OCI-LY7 (cell line): ENCODE data around the gene TTC9B. TPM values are rescaled to one million over a fixed set of nuclear protein-coding genes. Genes with fewer than 3 reads are reported as not detected.

Experiments
- BruUV-seq: library from RNA; stranded (reverse); fragments of 400-500 nt; replicated peaks from 2 replicates; lab custom pipeline; 2021; lab: Mats Ljungman, UMichigan
- CTCF ChIA-PET: fragments of 300-600 bp; sonication (Branson Sonifier 250); formaldehyde crosslinking; loops from one replicate; lab custom pipeline; 2022; ENCODE audit warnings: antibody characterized with exemption; ENCODE audit not compliant: unreplicated experiment; lab: Charles Lee
- POLR2A ChIA-PET: fragments of 300-600 bp; sonication (Branson Sonifier 250); formaldehyde crosslinking; loops from one replicate; lab custom pipeline; 2022; ENCODE audit warnings: antibody characterized with exemption; lab: Charles Lee
- DNase-seq: peaks from one replicate; pipeline ENCODE4 v3.0.0-alpha.2; 2015; ENCODE audit warnings: low spot score
- H2AFZ ChIP-seq: fragments of 200-600 bp; sonication (generic), shearing (Covaris generic); 2 replicates; pipeline ENCODE4 v1.6.1; 2014; ENCODE audit warnings: mild to moderate bottlenecking, antibody characterized with exemption, low read length, moderate library complexity
- H3K27ac ChIP-seq: fragments of 200-600 bp; sonication (generic); 2 replicates; pipeline ENCODE4 v1.5.1; 2014; ENCODE audit warnings: mixed run types, low read depth, mild to moderate bottlenecking, moderate library complexity, low read length, inconsistent platforms; ENCODE audit not compliant: poor library complexity, severe bottlenecking
- H3K36me3 ChIP-seq: fragments of 200-600 bp; sonication (generic); 2 replicates; pipeline ENCODE4 v1.6.1; 2014; ENCODE audit warnings: mild to moderate bottlenecking, antibody characterized with exemption, low read length, moderate library complexity, mixed read lengths; ENCODE audit not compliant: insufficient read depth
- H3K4me1 ChIP-seq: fragments of 200-600 bp; sonication (generic); 2 replicates; pipeline ENCODE4 v1.5.1; 2014; ENCODE audit warnings: mild to moderate bottlenecking, low read length; ENCODE audit not compliant: insufficient read depth, poor library complexity, severe bottlenecking
- H3K4me2 ChIP-seq: fragments of 200-600 bp; sonication (generic); 2 replicates; pipeline ENCODE4 v1.6.1; 2014; ENCODE audit warnings: mild to moderate bottlenecking, low read length
- H3K4me3 ChIP-seq: fragments of 200-600 bp; sonication (generic); 2 replicates; pipeline ENCODE4 v1.5.1; 2014; ENCODE audit warnings: mild to moderate bottlenecking, low read depth, low read length; ENCODE audit not compliant: poor library complexity, severe bottlenecking
- H3K79me2 ChIP-seq: fragments of 200-600 bp; sonication (generic); 2 replicates; pipeline ENCODE4 v1.6.1; 2016; ENCODE audit warnings: low read depth, mild to moderate bottlenecking, low read length, moderate library complexity, mixed read lengths; ENCODE audit not compliant: insufficient read depth
- H3K9me2 ChIP-seq: fragments of 200-600 bp; sonication (generic); 2 replicates; pipeline ENCODE4 v1.6.1; 2016; ENCODE audit warnings: mild to moderate bottlenecking, low read length, mixed read lengths; ENCODE audit not compliant: insufficient read depth
- H3K9me3 ChIP-seq: fragments of 200-600 bp; sonication (generic); 2 replicates; pipeline ENCODE4 v1.6.1; 2014; ENCODE audit warnings: mild to moderate bottlenecking, mixed run types, low read length, mixed read lengths
- H4K20me1 ChIP-seq: fragments of 200-600 bp; sonication (generic); 2 replicates; pipeline ENCODE4 v1.6.1; 2014; ENCODE audit warnings: mild to moderate bottlenecking, antibody characterized with exemption, low read length, moderate library complexity, mixed read lengths; ENCODE audit not compliant: insufficient read depth
- EZH2phosphoT487 ChIP-seq: fragments of 200-600 bp; sonication (generic); IDR thresholded peaks from 2 replicates; pipeline ENCODE4 v1.6.1; 2018; ENCODE audit warnings: low read depth, borderline replicate concordance, mild to moderate bottlenecking, mixed run types, antibody characterized with exemption, low read length, moderate library complexity, mixed read lengths
- intact Hi-C: fragments of 100-400 bp; cut with micrococcal nuclease; formaldehyde crosslinking; loops from one replicate; pipeline ENCODE4 v1.10.0; 2022; ENCODE audit not compliant: unreplicated experiment
- total RNA-seq, 2 experiments: library from RNA; depleted of rRNA in 1 of 2; stranded (reverse); fragments of >200 nt in 1 of 2; shearing (Covaris generic) in 1 of 2; gene quantifications; 2 replicates each; pipeline ENCODE4 v1.2.3, GENCODE V29; 2014 to 2022
- TF ChIP-seq, protein P1 (sequence below): fragments of 200-600 bp; sonication (generic); conservative IDR thresholded peaks from 2 replicates; pipeline ENCODE4 v1.5.1; 2014; ENCODE audit warnings: mild to moderate bottlenecking, antibody characterized with exemption, low read length, moderate library complexity, mixed read lengths

TTC9B gene
- total RNA-seq, 2 experiments from 2014 or later: not detected

DNA sequence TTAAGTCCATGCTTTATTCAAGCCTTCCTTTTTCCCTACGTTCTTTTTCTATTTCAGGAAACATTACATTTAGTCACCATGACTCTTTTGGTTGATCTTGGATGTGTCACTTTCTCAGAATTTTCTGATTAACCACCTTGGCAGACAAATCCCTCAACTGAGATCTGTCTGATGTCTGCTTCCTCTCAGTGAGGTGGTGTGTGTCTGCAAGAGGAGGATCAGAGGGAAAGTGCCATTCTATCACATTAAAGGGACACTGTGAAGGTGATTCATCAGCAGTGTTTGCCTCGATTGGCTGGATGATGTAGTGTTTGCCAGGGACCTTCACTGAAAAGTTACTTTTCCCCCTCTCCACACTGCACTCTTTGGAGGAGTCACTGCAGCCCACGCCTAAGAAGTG, 11.3 kb upstream of the TTC9B start:
- intact Hi-C loops: no loop called here
- Histone ChIP-seq H3K9me3 (no peaks in the 10 kb centered on the region), H3K79me2 (no peaks in the 10 kb centered on the region), H3K27ac (no peak overlapping the region), H3K9me2 (no peaks in the 10 kb centered on the region), H3K4me2 (no peak overlapping the region), H4K20me1 (no peaks in the 10 kb centered on the region; the same call in 1 of the 2 replicates), H3K4me3 (no peak overlapping the region), H2AFZ (no peak overlapping the region), H3K4me1 (no peaks in the 10 kb centered on the region), H3K36me3 (peaks cover 6% of the 10 kb centered on the region; the same call in 1 of the 2 replicates)
- BruUV-seq: no TSS peak
- no peak for DNase-seq
- ChIA-PET CTCF (no interaction called here), POLR2A (interaction anchor here (0.7 kb wide), 1 partner anchor 103 kb away, joined by 3 read pairs; no protein-coding TSS in a partner anchor)
- no peak for TF ChIP-seq EZH2phosphoT487
- TF ChIP-seq, protein P1, sequence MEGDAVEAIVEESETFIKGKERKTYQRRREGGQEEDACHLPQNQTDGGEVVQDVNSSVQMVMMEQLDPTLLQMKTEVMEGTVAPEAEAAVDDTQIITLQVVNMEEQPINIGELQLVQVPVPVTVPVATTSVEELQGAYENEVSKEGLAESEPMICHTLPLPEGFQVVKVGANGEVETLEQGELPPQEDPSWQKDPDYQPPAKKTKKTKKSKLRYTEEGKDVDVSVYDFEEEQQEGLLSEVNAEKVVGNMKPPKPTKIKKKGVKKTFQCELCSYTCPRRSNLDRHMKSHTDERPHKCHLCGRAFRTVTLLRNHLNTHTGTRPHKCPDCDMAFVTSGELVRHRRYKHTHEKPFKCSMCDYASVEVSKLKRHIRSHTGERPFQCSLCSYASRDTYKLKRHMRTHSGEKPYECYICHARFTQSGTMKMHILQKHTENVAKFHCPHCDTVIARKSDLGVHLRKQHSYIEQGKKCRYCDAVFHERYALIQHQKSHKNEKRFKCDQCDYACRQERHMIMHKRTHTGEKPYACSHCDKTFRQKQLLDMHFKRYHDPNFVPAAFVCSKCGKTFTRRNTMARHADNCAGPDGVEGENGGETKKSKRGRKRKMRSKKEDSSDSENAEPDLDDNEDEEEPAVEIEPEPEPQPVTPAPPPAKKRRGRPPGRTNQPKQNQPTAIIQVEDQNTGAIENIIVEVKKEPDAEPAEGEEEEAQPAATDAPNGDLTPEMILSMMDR: no peak

DNA sequence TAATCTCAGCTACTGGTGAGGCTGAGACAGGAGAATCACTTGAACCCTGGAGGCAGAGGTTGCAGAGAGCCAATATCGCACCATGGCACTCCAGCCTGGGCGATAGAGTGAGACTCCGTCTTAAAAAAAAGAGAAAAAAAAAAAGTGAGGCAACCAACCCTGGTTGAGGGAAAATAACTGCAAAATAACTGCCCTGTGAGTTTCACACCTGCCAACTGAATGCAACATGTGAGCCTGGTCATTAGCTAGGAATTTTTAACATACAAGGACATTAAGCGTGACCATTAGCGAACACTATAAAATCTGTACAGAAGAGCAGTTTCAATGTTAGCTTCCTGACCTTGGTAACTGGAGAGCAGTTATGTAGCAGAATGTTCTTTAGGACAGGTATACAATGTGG, 10.7 kb upstream of the TTC9B start:
- BruUV-seq: no TSS peak
- Histone ChIP-seq H3K4me1 (no peaks in the 10 kb centered on the region), H3K79me2 (no peaks in the 10 kb centered on the region), H4K20me1 (no peaks in the 10 kb centered on the region; the same call in 1 of the 2 replicates), H3K9me3 (no peaks in the 10 kb centered on the region), H2AFZ (no peak overlapping the region), H3K4me3 (no peak overlapping the region), H3K9me2 (no peaks in the 10 kb centered on the region), H3K4me2 (no peak overlapping the region), H3K27ac (no peak overlapping the region), H3K36me3 (peaks cover 6% of the 10 kb centered on the region; the same call in 1 of the 2 replicates)
- TF ChIP-seq, protein P1: no peak
- no peak for TF ChIP-seq EZH2phosphoT487
- no peak for DNase-seq
- intact Hi-C loops: no loop called here
- POLR2A ChIA-PET: interaction anchor here (0.7 kb wide), 1 partner anchor 102 kb away, joined by 3 read pairs; no protein-coding TSS in a partner anchor
- CTCF ChIA-PET: no interaction called here

DNA sequence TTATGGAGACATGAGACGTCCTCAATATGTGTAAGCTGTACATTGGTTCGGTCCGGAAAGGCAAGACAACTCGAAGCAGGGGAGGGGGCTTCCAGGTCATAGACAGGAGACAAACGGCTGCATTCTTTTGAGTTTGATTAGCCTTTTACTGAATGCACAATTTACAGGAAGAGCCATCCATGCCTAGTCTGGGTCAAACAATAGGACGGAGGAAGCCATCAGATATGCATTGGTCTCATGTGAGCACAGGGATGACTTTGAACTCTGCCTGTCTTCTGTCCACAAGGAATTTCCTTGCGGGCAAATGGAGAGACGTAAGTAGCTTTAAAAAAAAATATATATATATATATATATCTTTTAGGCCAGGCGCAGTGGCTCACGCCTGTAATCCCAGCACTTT, 10.2 kb upstream of the TTC9B start:
- Histone ChIP-seq H3K9me2 (no peaks in the 10 kb centered on the region), H3K27ac (no peak overlapping the region), H3K9me3 (no peaks in the 10 kb centered on the region), H3K4me1 (no peaks in the 10 kb centered on the region), H2AFZ (no peak overlapping the region), H3K79me2 (no peaks in the 10 kb centered on the region), H4K20me1 (no peaks in the 10 kb centered on the region; the same call in 1 of the 2 replicates), H3K4me2 (no peak overlapping the region), H3K36me3 (peaks cover 2% of the 10 kb centered on the region; the same call in 1 of the 2 replicates), H3K4me3 (no peak overlapping the region)
- no TSS peak for BruUV-seq
- ChIA-PET POLR2A (no interaction called here), CTCF (no interaction called here)
- no peak for TF ChIP-seq EZH2phosphoT487
- TF ChIP-seq, protein P1: no peak
- no peak for DNase-seq
- intact Hi-C loops: no loop called here
